HFFc6 (cell line): ENCODE data around the gene MYO3B. TPM values are rescaled to one million over a fixed set of nuclear protein-coding genes. Genes with fewer than 3 reads are reported as not detected.

Experiments used
- DNase-seq: peaks from one replicate; pipeline ENCODE4 v3.0.0-alpha.2; 2018
- H3K27ac Mint-ChIP-seq: 2 replicates; pipeline ENCODE4 v1.8.0; 2020; ENCODE audit warnings: mild to moderate bottlenecking, mixed read lengths
- H3K27me3 Mint-ChIP-seq: 2 replicates; pipeline ENCODE4 v1.8.0; 2021; ENCODE audit warnings: mild to moderate bottlenecking, moderate library complexity, mixed read lengths; ENCODE audit not compliant: insufficient read depth
- H3K36me3 Mint-ChIP-seq: 2 replicates; pipeline ENCODE4 v1.8.0; 2021; ENCODE audit warnings: low read depth, mixed read lengths
- H3K4me1 Mint-ChIP-seq: 2 replicates; pipeline ENCODE4 v1.8.0; 2020; ENCODE audit warnings: low read depth, mixed read lengths
- H3K4me3 Mint-ChIP-seq: 2 replicates; pipeline ENCODE4 v1.8.0; 2020; ENCODE audit warnings: mild to moderate bottlenecking, moderate library complexity, mixed read lengths
- H3K9me3 Mint-ChIP-seq: 2 replicates; pipeline ENCODE4 v1.8.0; 2020; ENCODE audit warnings: mild to moderate bottlenecking, mixed read lengths
- total RNA-seq, 6 experiments: library from RNA; stranded (reverse); fragmentation: NEBNext Ultra II Directional; extraction: Animal tissue kit (Norgen Biotek cat#: 25700); gene quantifications; 2 replicates in 1 of 6; 3 replicates in 5 of 6; pipeline ENCODE4 v1.2.3, GENCODE V29; 2021
- TF ChIP-seq, protein P1 (sequence below): fragments of 200-600 bp; sonication (generic); IDR thresholded peaks from 2 replicates; pipeline ENCODE4 v1.5.0; 2021; ENCODE audit warnings: antibody characterized with exemption, mild to moderate bottlenecking

MYO3B gene
- total RNA-seq, 6 experiments from 2014 or later = not detected

DNA sequence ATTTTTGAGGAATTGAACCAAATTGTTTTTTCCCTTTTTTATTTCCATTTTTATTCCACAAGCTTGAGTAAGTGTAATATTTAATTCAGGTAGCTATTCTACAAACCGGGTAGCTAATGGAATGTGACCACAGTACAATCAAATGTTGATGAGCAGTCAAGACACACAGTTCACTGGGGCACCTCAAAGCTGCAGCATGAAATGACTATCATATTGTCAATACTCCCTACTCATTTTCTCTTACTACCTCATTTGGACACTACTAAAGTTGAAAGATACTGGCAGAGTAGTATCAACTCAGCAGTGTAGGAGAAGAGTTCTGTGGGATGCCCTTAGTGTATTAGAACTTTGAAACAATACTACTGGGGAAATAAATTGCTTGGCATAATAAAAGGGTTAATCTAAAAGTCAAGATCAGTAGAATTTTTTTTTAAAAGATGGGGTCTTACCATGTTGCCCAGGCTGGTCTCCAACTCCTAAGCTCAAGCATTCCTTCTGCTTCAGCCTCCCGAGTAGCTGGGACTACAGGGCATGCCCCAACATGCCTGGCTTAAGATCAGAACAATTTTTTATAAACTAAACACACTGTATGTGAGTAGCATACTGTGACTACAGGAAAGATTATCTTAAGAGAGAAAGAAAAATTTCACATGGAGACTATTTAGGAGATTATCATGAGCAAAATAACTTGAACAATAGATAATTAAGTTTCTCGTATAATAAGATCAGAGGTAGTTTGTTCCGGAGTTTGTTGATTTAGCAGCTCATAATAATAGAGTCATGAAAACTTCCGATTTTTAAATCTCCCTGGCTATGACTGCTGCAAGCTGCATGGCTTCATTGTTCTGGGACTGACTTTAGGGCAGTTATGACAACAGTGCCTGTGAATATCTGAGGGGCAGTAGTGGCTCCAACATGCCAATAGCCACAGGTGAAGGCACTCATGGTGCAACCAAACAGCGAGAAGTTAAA lies 43.7 kb downstream of the MYO3B start:
- peaks cover 4% of the 10 kb centered on the region for H3K27me3 Mint-ChIP-seq
- H3K4me3 Mint-ChIP-seq = peak overlapping the region; percentile 64
- H3K36me3 Mint-ChIP-seq = no peaks in the 10 kb centered on the region
- peaks cover 32% of the 10 kb centered on the region for H3K4me1 Mint-ChIP-seq
- DNase-seq = peak; percentile 18
- TF ChIP-seq, protein P1, sequence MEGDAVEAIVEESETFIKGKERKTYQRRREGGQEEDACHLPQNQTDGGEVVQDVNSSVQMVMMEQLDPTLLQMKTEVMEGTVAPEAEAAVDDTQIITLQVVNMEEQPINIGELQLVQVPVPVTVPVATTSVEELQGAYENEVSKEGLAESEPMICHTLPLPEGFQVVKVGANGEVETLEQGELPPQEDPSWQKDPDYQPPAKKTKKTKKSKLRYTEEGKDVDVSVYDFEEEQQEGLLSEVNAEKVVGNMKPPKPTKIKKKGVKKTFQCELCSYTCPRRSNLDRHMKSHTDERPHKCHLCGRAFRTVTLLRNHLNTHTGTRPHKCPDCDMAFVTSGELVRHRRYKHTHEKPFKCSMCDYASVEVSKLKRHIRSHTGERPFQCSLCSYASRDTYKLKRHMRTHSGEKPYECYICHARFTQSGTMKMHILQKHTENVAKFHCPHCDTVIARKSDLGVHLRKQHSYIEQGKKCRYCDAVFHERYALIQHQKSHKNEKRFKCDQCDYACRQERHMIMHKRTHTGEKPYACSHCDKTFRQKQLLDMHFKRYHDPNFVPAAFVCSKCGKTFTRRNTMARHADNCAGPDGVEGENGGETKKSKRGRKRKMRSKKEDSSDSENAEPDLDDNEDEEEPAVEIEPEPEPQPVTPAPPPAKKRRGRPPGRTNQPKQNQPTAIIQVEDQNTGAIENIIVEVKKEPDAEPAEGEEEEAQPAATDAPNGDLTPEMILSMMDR = no peak
- no peaks in the 10 kb centered on the region for H3K9me3 Mint-ChIP-seq
- H3K27ac Mint-ChIP-seq = peak overlapping the region; percentile 91

DNA sequence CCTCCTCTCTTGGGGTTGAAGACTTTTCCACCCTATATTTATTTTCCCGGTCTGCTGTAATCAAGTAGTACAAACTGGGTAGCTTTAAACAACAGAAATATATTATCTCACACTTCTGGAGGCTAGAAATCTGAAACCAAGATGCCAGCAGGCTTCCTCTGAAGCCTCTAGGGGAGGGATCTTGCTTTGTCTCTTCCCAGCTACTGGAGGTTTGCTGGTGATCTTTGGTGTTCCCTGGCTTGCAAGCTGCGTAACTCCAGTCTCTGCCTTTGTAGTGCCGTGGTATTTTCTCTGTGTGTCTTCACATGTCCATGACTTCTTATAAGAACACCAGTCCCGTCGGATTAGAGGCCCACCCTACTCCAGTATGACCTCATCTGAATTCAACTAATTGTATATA lies 44.4 kb downstream of the MYO3B start:
- H3K27ac Mint-ChIP-seq = peak overlapping the region; percentile 91
- H3K4me3 Mint-ChIP-seq = peak overlapping the region; percentile 64; the same call in 1 of the 2 replicates
- no peak for DNase-seq
- H3K4me1 Mint-ChIP-seq = peaks cover 32% of the 10 kb centered on the region
- H3K36me3 Mint-ChIP-seq = no peaks in the 10 kb centered on the region
- peaks cover 4% of the 10 kb centered on the region for H3K27me3 Mint-ChIP-seq
- H3K9me3 Mint-ChIP-seq = no peaks in the 10 kb centered on the region
- TF ChIP-seq, protein P1 = no peak

DNA sequence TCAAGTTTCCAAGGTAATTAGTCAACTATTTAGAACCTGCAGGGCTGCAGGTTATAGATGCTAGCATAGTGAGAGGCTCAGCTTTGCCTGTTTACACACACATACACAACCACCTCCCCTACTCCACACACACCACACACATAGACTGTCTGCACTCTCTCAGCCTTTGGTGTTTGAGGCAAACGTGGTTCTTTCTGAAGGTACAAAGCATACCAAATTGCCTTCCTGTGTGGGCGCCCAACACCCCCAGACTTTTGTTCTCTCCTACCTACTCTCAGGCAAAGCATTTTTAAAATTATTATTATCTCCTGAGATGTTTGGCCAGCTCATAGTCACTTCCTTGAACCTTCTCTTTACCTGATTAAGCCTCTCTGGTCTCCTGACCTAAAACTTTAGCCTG lies 44.9 kb downstream of the MYO3B start:
- H3K27ac Mint-ChIP-seq = no peak overlapping the region

DNA sequence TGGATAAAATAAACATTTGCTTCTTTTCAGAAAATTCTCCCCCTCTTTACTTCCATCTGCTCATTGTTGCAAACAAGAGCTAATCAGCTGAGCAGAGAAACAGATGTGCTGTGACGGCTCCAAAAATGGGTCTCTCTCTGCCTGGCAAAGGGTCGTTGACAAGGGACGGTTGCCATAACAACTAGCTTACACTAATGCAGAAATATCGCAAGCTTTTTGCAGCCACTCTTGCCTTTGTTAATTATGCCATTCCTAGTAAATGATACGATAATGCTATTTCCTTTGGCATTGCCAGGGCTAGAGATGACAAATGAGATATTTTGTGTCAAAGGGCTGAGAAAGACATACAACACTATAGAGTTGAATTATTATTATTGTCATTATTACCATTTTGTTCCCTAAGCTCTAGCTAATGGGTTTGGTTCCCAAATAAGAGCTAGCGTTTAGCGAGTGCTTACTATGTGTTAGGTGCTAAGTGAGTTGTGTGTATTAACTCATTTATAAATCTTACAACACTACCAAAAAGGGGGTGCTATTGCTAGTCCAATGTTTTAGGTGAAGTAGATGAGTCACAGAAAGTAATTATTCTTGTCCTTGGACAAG lies 46.8 kb downstream of the MYO3B start:
- H3K27ac Mint-ChIP-seq = no peak overlapping the region
- peaks cover 36% of the 10 kb centered on the region for H3K4me1 Mint-ChIP-seq
- H3K9me3 Mint-ChIP-seq = no peaks in the 10 kb centered on the region
- no peak for DNase-seq
- peaks cover 9% of the 10 kb centered on the region for H3K27me3 Mint-ChIP-seq
- TF ChIP-seq, protein P1 = no peak
- no peaks in the 10 kb centered on the region for H3K36me3 Mint-ChIP-seq
- peak overlapping the region; percentile 20; the same call in 1 of the 2 replicates for H3K4me3 Mint-ChIP-seq

More for the DNA sequence above, 44.9 kb downstream of the MYO3B start:
- Mint-ChIP-seq H3K4me3 (no peak overlapping the region), H3K36me3 (no peaks in the 10 kb centered on the region), H3K4me1 (peaks cover 34% of the 10 kb centered on the region), H3K9me3 (no peaks in the 10 kb centered on the region), H3K27me3 (peaks cover 4% of the 10 kb centered on the region)
- DNase-seq = no peak
- TF ChIP-seq, protein P1 = no peak

DNA sequence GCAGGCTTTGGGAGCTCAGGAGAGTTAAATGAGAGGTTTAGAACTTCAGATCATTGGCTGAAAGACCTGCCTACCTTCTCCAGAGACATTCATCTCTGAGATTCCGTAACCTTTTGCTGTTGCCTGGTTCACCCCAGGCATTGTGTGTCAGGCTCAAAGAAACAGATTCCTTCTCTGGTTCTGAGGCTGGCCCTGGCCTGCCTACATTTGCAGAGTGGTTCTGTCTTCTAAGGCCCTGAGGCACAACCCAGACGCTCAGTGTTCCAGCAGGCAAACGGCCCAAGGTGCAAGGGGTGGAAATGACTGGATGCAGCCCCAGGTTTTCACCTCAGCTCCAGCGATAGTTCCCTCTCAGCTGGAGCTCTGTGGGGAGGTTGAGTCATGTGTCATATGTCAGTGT lies 48.3 kb downstream of the MYO3B start:
- TF ChIP-seq, protein P1 = no peak
- Mint-ChIP-seq H3K4me1 (peaks cover 33% of the 10 kb centered on the region), H3K4me3 (no peak overlapping the region), H3K27ac (no peak overlapping the region), H3K9me3 (no peaks in the 10 kb centered on the region), H3K27me3 (peaks cover 9% of the 10 kb centered on the region), H3K36me3 (no peaks in the 10 kb centered on the region)
- DNase-seq = no peak
